Brain microvascular endothelial cell (primary cell): Measurements from ENCODE around the gene WBP2.

ENCODE experiments used
- DNase-seq: peaks from one replicate; pipeline ENCODE4 v3.0.0-alpha.2; 2020
- H3K27ac ChIP-seq: fragments of 250-450 bp; sonication (Bioruptor Pico); 2 replicates; pipeline ENCODE4 v1.5.1; 2020; ENCODE audit warnings: mild to moderate bottlenecking, moderate library complexity
- H3K27me3 ChIP-seq: fragments of 250-450 bp; sonication (Bioruptor Pico); replicated peaks from 2 replicates; pipeline ENCODE4 v1.5.1; 2020; ENCODE audit warnings: mild to moderate bottlenecking
- H3K36me3 ChIP-seq: fragments of 250-450 bp; sonication (Bioruptor Pico); replicated peaks from 2 replicates; pipeline ENCODE4 v1.5.1; 2020; ENCODE audit warnings: mild to moderate bottlenecking
- H3K4me3 ChIP-seq: 2 replicates; pipeline ENCODE4 v1.5.1; 2011; ENCODE audit warnings: low read depth, mild to moderate bottlenecking, control low read depth, low read length, moderate library complexity
- CTCF ChIP-seq: IDR thresholded peaks from 2 replicates; pipeline ENCODE4 v1.5.1; 2011; ENCODE audit warnings: low read depth, mild to moderate bottlenecking, moderate library complexity, low read length, control low read depth, inconsistent platforms; ENCODE audit errors: missing control alignments
- in situ Hi-C: cut with HindIII; loops from 2 replicates; pipeline ENCODE4 v1.10.0; 2017; ENCODE audit warnings: low sequenced_read_pairs, low pct_ligation_motif_present

The WBP2 gene

DNA sequence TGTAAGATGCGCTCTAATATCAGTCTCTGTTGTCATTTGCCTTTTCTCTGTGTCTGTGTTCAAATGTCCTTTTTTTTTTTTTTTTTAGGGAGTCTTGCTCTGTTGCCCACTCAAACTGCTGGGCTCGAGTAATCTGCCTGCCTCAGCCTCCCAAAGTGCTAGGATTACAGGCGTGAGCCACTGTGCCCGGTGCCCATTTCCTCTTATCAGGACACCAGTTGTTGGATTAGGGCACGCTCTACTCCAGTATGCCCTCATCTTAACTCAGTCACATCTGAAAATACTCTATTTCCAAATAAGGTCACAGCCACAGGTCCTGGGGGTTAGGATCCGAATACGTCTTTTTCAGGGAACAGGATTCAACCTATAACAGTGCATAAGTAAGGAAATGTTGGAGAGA lies 25.1 kb upstream of the WBP2 start:
- Histone ChIP-seq H3K27me3 (no peaks in the 10 kb centered on the region), H3K4me3 (no peak overlapping the region), H3K36me3 (no peaks in the 10 kb centered on the region), H3K27ac (no peak overlapping the region)
- no peak for DNase-seq
- TF ChIP-seq CTCF = no peak
- in situ Hi-C loops = no loop called here

DNA sequence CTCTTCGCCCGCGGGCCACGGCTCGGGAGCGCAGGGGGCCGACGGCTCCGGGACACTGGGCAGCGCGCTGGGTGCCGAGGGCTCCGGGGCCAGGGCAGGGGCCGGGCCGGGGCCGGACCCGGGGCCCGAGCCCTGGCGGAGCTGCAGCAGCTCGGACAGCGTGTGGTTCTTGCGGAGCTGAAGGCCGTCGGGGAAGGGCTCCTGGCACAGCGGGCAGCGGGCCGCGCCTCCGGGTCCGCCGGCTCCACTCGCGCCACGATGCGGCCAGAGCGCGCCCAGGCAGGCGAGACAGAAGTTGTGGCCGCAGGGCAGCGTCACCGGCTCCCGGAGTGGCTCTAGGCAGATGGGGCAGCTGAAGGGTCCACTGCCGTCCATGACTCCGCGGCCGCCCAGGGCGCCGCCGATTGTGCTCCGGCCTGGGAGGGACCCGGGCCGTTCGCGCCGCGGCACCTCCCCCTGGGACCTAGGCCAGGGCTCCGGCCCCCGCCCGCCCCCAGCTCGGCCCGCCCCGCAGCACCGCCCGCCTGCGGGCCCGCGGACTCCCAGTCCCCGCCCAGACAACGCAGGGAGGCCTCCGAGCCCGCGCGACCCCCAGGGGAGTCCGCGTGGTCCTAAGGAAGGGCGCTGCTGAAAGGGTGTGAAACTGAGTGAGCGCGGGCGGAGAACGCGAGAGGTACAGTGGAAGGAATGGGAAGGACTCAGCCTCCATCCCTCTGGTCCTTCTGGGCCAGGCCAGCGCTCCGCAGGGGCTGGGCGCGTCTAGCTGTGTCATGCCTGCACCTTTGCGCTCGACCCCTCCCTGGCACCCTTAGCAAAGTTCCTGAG lies 23.3 kb upstream of the WBP2 start, which contains the start of gene TRIM47:
Gene TRIM47 (minus strand): TSS at position 408 of the 825 bp plus-strand sequence. CDS start 33 bp downstream, at position 375.
- H3K27me3 ChIP-seq = no peaks in the 10 kb centered on the region
- in situ Hi-C loops = no loop called here

DNA sequence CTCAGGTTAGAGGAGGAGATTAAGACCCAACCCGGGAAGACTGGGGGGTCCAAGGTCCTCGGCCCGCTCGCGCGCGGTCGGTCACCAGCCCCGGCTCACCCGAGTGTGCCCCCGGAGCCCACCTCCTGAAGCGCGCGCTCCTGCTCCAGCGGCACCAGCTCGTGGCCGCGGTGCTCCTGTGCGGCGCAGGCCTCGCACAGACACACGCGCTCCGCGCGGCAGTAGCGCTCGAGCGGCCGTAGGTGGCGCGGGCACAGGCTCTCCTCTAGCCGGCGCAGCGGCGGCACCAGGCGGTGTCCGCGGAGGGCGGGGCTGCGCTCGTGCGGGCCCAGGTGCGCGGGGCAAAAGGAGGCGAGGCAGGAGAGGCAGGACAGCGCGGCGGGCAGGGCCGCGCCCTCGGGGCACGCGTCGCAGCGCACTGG lies 22.6 kb upstream of the WBP2 start:
- Histone ChIP-seq H3K27ac (peak overlapping the region; percentile 10), H3K4me3 (peak overlapping the region; percentile 54), H3K27me3 (no peaks in the 10 kb centered on the region), H3K36me3 (no peaks in the 10 kb centered on the region)
- peak; percentile 41 for TF ChIP-seq CTCF
- peak; percentile 33 for DNase-seq
- in situ Hi-C loops = no loop called here

More for the DNA sequence above, 23.3 kb upstream of the WBP2 start, which contains the start of gene TRIM47:
- peak; percentile 28 for DNase-seq
- Histone ChIP-seq H3K27ac (peak within 1 kb of the TSS; percentile 10), H3K36me3 (no peaks in the 10 kb centered on the region), H3K4me3 (peak within 1 kb of the TSS; percentile 54)
- TF ChIP-seq CTCF = peak; percentile 39

GRCh38 chr17:75876938-75877751 lies 22.0 kb upstream of the WBP2 start:
- DNase-seq = peak; percentile 84
- in situ Hi-C loops = no loop called here
- Histone ChIP-seq H3K27me3 (no peaks in the 10 kb centered on the region), H3K36me3 (no peaks in the 10 kb centered on the region), H3K27ac (peak overlapping the region; percentile 41), H3K4me3 (peak overlapping the region; percentile 54)
- peak; percentile 16 for TF ChIP-seq CTCF

- Histone ChIP-seq H3K27me3 (no peaks in the 10 kb centered on the region), H3K4me3 (peak overlapping the region; percentile 54), H3K27ac (peak overlapping the region; percentile 41), H3K36me3 (no peaks in the 10 kb centered on the region)
- in situ Hi-C loops = no loop called here
- no peak for DNase-seq
- TF ChIP-seq CTCF = peak; percentile 40
Measured at GRCh38 chr17:75876190-75876937, 21.2 kb upstream of the WBP2 start.
